ENCODE data around the gene BMP7.

GRCh38 chr20:57313951-57314350 is 47.5 kb upstream of the BMP7 start:
- TF ChIP-seq CTCF (IDR thresholded peaks at IDR 0.05) = no peak
- TF ChIP-seq POLR2A (IDR thresholded peaks at IDR 0.05) = no peak
